ENCODE data around the gene PNMA1.

The PNMA1 gene, protein sequence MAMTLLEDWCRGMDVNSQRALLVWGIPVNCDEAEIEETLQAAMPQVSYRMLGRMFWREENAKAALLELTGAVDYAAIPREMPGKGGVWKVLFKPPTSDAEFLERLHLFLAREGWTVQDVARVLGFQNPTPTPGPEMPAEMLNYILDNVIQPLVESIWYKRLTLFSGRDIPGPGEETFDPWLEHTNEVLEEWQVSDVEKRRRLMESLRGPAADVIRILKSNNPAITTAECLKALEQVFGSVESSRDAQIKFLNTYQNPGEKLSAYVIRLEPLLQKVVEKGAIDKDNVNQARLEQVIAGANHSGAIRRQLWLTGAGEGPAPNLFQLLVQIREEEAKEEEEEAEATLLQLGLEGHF

DNA sequence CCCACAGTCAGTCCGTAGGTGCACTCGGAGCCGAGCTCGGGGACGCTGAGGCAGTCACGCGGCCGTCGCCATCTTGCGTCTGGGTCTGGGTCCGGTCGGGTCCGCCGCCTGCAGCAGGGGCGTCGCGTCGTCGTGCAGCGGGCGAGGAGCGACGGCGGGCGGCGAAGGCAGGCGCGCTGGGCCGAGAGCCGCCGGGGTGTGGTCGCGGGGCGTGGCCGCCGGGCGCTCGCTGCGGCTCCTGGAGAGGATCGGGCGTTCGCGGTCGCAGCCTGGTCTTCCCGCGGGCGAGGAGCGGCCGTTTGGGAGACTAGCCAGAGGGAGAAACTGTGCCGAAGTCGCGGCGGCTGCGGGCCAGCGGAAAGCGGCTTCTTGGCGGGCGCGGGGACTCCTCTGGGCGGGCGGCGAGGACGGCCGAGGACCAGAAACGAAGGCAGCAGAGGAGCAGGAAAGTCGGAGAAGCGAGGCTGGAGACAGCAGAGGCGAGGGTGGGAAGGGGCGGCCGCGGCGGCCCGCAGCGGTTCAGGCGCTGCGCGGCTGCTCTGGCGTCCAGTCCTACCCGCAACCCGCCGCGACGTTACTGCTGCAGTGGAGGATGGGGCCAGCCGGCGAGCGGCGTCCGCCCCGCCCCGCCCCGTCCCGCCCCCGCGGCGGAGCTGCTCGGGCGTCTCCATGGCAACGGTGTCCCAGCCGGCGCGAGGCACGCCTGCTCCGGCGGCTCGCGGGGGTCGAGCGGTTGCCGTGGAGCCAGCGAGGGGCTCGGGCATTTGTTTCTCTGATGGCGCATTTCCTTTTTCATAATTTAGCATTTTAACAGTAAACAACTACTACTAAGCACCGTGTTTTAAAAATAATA, at the start of gene PNMA1:
TSS of gene PNMA1 (minus strand) at position 582 of the 853 bp plus-strand sequence. CDS start 745 bp downstream, outside the sequence.
- DNase-seq = peak; percentile 61

DNA sequence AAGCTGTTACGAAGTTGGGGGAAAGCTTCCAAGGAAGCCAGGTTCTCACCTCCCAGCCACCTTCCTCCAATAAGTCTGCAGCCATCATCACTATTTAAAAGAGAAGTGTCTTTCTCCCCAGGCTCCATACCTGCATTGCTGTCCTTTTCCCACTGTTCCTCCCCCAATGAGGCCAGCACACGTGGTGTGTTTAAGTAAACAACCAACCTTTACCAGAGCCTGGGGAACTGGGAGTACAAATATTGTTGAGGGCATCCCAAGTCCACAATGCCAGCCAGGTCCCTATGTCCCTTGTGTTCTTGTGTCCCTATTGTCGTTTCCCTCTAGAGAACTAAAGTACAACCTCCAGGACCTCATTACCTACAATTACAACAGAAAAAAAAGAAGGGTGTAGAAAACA, 49.2 kb upstream of the PNMA1 start:
- no peak for DNase-seq

DNA sequence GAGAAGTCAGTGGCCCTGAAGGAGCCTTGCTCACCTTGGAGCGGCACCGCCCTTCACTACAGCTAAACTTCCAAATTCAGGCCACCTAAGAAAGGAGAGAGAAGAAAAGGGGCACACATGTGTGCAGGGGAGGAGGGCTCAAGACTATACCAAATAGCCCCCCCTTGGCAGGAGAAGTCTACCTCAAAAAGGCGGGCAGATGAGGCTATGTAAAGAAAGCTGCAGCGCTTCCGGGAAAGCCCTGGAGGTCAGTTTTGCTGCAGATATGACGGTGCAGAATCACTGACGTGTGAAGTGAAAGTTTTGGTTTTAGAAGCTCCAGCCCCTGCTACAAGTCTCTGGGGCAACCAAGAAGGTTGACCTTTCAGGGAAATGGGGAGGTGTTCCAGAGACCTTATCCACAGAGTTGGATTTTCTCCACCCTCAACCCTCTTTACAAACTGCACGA, 48.2 kb upstream of the PNMA1 start:
- DNase-seq = no peak

DNA sequence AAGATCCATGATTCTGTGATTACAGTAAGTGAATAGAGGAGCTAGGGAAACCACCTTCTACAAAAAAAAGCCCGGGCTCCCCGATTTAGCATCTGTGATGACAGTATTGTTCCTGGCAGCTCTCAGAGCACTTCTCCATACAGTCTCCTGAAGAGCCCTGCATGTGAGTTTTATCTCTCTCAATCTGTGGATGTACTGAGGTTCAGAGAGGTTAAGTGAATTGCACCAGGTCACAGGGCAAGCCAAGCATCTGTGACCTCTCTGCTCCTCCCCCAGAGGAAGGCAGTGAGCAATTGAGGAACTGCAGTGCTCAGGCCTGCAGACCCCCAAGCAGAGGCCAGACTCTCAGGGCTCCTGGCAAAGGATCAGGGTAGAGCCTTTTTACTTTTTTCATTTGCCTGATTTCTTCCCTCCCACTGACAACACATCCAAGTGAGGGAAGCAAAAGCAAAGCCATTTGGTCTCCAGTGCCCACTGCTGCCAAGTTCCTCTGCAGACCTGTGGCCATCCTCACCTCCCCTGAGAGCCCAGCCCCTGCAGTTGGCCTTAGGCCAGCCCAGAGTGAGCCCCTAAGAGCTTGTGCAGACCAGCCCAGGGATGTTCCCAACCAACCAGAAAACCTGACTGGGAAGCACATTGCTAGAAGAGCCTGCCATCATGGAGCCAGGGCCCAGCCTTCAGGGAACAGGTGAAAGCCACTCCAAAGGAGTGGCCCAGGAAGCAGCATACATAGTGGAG, 47.6 kb upstream of the PNMA1 start:
- no peak for DNase-seq

DNA sequence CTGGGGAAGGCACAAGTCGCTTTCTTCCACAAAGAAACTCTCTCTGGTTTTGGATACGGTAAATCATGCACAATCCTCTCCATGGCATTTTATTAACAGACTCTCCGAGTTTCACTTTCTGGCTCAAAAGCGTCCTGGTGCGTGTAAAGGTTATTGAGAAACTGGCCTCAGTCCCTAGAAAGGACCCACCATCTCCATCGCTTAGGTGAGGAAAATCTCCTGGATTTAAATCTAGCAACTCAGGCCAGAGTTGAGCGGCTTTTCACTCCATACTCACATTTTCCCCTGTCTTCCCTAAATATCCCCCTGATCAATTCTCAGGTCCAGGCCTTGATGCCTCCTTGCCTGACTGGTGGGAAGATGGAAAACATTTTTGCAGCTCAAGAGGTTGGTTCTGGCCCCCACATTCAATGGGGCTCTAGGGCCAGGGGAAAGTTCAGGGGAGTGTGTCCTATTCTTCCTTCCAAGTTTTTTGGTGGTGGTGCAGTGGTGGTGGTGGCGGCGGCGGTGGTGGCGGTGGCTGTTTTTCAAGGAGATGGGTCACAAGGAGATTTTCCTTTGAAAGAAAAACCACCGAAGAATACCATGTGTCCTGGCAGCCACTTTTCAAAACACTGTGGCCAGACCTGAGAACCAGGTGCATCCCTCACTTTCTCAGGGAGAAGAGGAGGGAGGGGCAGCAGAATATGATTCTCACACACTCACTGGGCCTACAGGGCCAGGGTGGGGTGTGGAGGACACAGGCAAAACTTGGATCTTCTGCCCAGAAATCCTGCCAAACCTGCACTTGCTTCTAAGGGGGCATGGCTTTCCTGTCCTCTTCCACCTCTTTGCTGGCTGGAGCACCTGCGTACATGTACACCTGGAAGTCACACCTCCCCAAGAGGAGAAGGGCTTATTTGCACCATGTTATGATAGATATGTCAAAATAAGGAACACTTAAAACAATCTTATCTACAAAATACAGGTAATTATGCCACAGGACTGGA, 46.7 kb upstream of the PNMA1 start:
- DNase-seq = no peak

DNA sequence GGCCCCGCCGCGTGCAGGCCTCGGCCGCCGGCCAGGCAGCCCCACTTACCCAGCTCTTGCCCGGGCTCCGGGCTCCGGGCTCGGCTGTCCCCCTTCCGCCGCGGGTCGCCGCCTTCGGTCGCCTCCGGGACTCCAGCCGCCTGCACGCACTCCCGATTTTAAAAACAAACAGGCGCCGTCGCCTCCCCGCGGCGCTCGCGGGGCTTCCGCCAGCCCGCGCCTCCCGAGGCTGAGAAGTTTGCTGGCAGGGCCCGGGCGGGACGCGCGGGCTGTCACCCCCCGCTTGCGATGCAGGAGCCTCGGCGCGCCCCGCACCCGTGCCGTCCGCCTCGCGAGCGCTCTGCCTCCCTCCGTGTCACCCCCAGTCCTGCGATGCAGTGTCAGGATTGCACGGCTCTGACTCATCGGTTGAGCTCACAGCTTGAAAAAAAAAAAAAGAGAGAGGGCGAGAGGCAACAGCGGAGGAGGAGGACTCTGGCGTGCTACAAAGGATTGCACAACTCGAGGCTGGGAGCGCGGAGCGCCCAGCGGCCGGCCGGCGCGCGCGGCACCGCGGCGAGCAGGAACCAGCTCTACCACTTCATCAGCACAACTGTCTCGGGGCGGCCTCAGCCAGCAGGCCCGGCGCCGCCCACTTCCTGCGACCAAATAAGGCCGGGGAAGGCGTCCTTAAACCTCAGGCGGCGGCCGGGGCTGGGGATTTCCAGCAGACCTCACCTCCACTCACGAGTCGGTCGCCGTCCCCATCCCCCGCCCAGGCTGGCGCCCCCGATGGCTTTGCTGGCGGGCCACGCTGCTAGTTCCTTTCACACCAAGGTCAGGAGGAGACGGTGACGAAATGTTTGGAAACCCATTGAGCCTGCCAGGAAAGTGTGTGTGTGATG, 45.8 kb upstream of the PNMA1 start:
- DNase-seq = peak; percentile 83

DNA sequence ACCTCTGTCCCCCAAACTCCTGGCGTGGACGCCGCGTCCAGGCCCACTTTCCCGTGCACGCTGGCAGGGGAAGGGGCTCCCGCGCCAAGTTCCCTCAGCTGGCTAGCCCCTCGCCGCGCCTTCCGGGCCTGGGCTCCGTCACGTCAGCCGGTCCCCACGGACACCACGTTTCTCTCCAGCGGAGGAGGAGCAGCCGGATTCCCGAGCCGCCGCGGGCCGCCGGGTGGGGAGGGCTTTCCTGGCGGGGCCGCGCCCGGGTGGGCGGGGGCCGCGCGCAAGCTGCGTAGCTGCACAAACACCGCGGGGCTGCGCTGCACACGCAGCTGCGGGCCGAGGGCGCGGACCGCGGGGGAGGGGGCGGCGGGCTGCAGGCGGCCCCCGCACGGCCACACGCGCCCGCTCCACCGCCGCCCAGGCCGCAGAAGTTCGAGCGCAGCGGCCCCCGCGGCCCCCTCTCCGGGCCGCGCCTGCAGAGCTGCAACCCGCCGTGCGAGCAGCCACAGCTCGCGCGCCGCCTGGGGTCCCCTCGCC, 45.1 kb upstream of the PNMA1 start:
- no peak for DNase-seq

DNA sequence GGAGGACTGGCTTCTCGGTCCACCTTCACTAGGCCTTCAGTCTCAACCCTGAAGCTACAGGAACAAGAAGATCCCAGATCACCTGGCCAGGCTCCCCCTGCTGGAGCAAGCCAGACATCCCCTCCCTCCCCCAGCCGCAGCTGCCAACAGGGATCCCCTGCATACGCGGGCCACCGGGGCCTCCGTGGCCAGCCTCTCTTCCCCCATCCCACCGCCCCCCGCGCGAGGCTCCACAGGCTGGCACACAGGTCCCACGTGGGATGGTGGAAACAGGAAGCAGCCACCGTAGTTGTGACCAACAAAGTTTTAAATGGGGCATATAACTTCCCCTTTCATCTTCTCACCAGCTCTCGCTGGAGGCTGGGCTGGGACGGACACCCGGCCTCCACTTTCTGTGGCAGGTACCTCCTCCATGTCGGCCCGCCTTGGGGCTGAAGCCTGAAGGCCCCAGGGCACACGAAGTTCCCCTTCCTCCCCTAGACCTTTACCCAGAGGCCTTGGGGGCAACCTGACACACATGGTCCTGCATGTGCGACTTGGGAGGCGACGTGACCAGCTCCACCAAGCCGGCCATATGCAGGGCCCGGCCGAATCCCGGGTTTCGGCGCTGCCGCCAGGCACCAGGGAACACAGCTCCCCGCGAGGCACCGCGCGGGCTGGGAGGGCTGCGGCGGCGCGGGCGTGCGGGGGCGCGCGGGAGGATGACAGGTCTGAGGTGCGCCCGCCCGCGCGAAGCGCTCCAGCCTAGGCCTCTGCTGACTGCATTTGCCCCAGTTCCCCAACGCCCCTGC, 44.4 kb upstream of the PNMA1 start:
- peak; percentile 37 for DNase-seq

DNA sequence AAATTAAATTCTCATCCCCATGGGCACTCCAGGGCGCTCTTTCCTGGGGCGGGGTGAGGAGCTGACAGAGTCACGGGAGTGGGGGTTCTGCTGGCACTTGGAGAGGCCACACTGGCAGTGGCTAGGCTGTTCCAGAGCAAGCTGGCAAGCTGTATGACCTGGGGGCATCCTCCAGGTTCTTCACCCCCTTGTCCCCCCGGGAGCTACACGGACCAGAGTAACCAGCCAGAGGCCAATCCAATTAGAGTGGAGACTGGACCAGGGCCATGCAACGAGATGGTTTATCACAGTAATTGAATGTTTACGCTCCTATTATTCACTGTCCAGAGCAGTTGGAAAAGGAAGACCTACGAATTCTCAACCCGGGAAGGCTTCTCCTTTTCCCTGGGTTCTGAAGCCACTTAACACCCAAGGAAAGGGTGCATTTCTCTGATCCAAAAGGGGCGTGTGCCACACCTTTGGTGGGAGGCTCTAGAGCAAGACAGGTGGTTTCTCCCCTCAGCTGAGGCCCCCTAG, 43.8 kb upstream of the PNMA1 start:
- DNase-seq = no peak

DNA sequence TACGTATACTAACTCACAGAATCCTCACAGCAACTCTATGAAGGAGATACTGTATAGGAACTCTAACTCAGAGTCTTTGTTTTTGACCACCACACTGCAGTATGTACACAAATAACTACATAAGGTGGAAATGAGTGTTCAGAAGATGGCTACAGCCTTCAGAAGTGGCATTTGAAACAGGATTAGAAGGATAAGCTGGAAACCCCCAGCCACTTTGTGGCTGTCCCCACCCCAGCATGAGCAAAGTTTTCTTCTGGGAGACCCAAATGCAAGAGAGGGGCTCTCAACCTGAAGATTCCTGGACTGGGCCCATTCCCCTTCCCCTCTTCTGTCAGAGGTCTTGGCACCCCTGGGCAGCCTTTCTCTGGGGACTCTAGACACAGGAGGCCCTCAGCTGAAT, 43.2 kb upstream of the PNMA1 start:
- no peak for DNase-seq

DNA sequence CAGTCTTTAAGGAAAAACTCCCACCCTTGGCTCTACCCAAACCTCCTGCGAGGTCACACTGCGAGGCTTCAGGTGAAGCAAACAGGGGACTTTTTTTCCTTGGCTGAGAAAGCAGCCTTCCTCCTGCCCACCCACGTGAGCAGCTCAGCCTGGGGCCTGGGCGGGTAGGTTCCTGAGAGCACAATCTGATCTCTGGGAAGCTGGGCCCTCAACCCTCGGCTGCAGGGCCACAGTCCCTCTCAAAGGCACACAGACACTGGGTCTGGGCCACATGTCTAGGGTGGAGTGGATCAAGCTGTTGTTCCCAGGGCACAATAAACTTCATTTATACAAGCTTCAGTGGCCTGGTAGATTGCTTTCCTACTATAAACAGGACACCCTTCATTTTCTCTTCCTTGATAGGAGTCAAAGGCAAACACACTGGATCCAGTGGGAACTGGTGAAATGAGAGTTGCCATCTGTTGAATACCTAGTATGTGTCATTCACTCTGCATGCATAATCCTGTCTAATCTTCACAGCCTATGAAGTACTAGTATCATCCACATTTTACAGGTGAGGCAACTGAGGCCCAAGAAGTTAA, 41.3 kb upstream of the PNMA1 start:
- DNase-seq = peak; percentile 27

DNA sequence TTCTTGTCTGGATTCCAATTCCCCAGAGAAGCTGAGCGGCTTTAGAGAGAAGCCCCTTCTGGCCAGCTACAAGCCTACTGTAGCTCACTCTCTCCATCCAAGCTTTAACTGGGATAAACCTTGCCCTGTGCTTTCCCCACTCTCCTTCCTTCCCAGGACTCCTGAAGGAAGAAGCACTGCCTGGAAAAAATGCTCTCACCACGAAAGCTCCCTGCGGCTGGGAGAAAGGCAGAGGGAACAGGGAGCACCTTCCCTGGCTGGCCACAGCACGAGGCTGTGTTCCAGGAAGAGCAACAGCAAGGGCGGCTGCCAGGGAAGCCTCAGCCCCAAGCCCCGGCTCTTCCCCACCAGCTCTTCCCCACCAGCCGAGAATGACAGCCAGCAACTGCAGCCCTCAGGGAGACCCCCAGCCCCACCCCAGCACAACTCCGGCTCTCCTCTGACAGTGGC, 40.8 kb upstream of the PNMA1 start:
- no peak for DNase-seq

DNA sequence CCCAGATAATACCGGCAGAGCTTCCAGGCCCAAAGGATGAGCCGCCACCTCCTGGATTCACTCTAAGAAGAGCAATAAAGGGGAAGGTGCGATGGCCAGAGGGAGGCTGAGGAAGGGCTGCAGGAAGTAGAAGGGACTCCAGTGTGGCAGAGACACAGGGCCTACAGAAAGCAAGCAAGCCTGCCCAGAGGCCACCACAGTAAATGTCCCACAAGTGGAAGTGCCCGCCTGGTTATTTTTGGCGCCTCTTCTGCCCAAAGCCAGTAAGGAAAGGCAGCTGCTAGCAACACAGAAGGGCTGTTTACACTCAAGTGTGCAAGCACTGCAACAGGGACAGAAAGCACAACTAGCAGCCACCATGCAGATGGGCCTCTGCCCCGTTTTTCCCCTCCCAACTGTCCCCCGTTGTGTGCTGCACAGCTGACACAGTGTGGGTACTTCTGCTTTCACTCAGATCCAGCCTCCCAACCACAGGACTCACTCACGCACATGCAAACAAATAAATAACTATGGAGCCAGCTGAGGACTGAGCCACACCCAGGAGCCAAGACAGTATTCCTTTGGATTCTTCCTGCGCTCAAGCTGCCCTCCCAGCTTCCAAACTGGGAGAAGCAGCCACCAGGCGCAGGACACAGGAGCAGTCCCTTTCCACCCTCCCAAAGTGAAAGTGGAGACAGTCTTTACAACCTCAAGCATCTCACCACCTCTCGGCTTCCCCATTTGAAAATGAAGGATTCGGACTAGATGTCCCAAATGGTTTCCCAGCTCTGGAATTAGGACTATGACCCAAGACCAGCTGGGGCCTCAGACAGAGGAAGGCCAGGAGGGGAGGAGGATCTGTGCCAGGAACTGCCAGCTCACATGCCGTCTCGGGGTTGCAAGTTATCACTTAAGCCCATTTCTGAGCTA, 40.0 kb upstream of the PNMA1 start:
- no peak for DNase-seq

DNA sequence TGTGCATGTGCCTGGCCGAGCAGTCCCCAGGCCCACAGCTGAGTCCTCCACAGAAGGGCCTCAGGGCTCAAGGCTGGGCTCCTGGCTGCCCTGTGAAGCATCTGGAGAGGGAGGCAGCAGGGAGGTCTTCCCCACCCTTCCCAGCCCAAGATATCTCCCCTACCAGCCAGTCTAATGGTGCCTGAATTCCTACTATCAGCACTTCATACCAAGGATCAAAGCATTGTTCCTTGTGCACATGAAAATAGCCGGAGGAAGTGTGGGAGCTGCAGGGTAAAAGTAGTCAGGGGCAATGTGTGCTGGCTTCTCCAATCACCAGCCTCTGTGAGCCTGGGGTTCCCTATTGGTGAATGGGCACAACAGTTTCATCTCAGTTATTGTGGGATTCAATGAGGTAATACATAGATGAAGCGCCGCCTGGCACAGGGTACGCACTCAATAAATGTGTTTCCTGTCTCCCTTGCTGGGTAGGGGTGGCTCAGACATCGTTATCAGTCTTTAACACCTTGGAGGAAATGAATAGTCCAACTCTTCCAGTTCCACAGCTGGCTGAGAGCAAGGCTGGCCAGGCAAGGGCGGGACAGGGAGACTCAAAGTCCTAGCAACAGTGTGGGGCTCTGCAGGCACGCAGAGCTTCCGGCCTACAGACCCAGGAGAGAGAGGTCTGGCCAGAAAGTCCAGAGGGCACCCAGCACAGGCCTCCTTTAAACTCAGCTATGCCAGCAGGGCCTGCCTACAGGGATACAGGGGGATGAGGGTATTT, 39.1 kb upstream of the PNMA1 start:
- DNase-seq = no peak

DNA sequence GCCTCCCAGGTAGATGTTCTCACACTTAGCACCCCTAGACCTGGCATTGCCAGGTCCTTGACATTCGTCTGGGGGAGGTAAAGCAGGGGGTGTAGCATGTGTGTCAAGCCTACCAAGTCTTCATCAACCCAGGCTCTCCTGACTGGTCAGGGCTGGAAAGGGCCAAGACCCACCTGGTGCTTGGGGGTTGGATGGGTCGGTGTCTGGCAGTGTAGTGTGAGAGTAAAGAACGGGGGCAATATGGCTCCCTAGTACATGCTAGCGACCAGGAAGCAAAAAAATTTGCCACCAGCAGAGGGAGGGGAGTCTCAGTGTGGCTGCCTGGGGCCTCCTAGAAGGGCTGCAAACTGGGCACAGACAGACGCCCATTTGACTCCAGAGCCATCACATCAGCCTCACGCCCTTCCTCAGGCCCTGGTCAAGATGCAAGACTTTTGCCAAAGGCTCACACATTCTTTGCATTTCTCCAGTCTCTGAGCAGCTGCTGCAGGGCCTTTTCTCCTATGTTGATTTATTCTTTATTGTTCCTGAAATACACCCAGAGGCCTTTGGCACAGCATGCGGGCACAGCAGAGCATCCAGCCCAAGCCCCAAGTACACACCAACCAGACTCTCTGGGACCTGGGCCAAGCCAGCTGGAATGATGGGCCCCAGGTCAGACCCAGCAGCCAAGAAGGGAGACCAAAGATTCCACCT, 38.3 kb upstream of the PNMA1 start:
- no peak for DNase-seq

DNA sequence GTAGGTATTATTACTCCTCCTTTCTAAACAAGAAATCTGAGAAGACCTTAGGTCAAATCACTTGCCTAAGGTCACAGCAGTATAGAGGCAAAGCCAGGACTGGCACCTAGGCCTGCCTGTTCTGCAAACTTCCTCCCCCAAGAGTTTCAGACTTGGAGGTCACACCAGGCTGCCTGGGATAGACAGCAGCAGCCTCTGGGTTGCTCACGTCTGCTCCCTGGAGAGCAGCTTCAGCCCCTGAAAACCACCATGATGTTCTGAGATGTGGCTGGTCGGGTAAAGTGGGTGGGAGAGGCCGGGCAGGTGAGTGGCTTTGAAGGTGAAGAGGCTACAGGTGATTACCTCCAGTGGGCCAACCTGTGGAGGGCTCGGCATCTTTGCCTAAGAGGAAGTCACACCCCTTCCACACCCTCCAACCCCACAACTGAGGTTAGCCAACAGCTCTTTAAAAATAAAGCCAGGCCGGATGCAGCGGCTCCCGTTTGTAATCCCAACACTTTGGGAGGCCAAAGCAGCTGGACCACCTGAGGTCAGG, 37.0 kb upstream of the PNMA1 start:
- no peak for DNase-seq
